Heart left ventricle (tissue), 13 donors: ENCODE results near the gene AMIGO3.

Experiments
- POLR2A ChIP-seq, 2 donors: fragments of 450-650 bp; IDR thresholded peaks; one replicate each; pipeline ENCODE4 v1.6.1; 2017; ENCODE audit warnings: antibody characterized with exemption in 2 of 2, mild to moderate bottlenecking in 2 of 2, moderate library complexity in 2 of 2
- TF ChIP-seq, protein P1 (sequence below), 12 donors: fragments of 200-600 bp; sonication (generic) in 4 of 12; IDR thresholded peaks; one replicate each; pipeline versions ENCODE4 v1.5.0 to v1.8.0; 2018 to 2022; ENCODE audit warnings: antibody characterized with exemption in 12 of 12, mild to moderate bottlenecking in 5 of 12
- donor health status: ischemic (EF 13 %, LVEDD 7.1; RV severe dilation, severe dysfunction).
- donor health status: DM: no; HTN: yes; CAD: no.
- donor health status: DM: no; HTN: no; CAD: no.
- donor health status: ischemic (EF 25% LVEDD 6.9; RV normal size, moderate dysfunction).
- donor health status: ischemic (EF 25% LVEDD 5.7; RV mildly dilated, moderate dysfunction).
- donor health status: ischemic (EF 35%, LVEDD 5.7; RV mildly dilated, moderate dysfunction).
- donor health status: nonischemic (EF 11% LVEDD 7.7; RV severe dilation, severe dysfunction).
- donor health status: DM: yes; HTN: yes; CAD: no.
- donor health status: PGD.
- donor health status: ischemic (EF 29% LVEDD 5.4; RV normal size, mild dysfunction).
- donor health status: nonischemic (EF 23%, LVEDD 6.1; RV moderate dilation, normal function).

- TF ChIP-seq, protein P1, sequence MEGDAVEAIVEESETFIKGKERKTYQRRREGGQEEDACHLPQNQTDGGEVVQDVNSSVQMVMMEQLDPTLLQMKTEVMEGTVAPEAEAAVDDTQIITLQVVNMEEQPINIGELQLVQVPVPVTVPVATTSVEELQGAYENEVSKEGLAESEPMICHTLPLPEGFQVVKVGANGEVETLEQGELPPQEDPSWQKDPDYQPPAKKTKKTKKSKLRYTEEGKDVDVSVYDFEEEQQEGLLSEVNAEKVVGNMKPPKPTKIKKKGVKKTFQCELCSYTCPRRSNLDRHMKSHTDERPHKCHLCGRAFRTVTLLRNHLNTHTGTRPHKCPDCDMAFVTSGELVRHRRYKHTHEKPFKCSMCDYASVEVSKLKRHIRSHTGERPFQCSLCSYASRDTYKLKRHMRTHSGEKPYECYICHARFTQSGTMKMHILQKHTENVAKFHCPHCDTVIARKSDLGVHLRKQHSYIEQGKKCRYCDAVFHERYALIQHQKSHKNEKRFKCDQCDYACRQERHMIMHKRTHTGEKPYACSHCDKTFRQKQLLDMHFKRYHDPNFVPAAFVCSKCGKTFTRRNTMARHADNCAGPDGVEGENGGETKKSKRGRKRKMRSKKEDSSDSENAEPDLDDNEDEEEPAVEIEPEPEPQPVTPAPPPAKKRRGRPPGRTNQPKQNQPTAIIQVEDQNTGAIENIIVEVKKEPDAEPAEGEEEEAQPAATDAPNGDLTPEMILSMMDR (IDR thresholded peaks at IDR 0.05) = no peak
- TF ChIP-seq POLR2A (IDR thresholded peaks at IDR 0.05) = no peak
Observed at GRCh38 chr3:49673121-49673714, 46.3 kb downstream of the AMIGO3 start.
